GM12891 (cell line): ENCODE results near the gene C12orf43.

Experiments used
- POLR2A ChIP-seq: IDR thresholded peaks from 2 replicates; pipeline ENCODE4 v1.6.1; 2011; ENCODE audit warnings: low read depth, low read length, control low read depth
- POLR2AphosphoS5 ChIP-seq: IDR thresholded peaks from 2 replicates; pipeline ENCODE4 v1.6.1; 2011; ENCODE audit warnings: low read depth, low read length, control low read depth
- POU2F2 ChIP-seq: IDR thresholded peaks from 2 replicates; pipeline ENCODE4 v1.6.1; 2011; ENCODE audit warnings: low read depth, mild to moderate bottlenecking, control low read depth, low read length, moderate library complexity
- SPI1 ChIP-seq: IDR thresholded peaks from 2 replicates; pipeline ENCODE4 v1.6.1; 2011; ENCODE audit warnings: low read depth, low read length, control low read depth
- TAF1 ChIP-seq: IDR thresholded peaks from 2 replicates; pipeline ENCODE4 v1.6.1; 2011; ENCODE audit warnings: low read depth, low read length, control low read depth

DNA sequence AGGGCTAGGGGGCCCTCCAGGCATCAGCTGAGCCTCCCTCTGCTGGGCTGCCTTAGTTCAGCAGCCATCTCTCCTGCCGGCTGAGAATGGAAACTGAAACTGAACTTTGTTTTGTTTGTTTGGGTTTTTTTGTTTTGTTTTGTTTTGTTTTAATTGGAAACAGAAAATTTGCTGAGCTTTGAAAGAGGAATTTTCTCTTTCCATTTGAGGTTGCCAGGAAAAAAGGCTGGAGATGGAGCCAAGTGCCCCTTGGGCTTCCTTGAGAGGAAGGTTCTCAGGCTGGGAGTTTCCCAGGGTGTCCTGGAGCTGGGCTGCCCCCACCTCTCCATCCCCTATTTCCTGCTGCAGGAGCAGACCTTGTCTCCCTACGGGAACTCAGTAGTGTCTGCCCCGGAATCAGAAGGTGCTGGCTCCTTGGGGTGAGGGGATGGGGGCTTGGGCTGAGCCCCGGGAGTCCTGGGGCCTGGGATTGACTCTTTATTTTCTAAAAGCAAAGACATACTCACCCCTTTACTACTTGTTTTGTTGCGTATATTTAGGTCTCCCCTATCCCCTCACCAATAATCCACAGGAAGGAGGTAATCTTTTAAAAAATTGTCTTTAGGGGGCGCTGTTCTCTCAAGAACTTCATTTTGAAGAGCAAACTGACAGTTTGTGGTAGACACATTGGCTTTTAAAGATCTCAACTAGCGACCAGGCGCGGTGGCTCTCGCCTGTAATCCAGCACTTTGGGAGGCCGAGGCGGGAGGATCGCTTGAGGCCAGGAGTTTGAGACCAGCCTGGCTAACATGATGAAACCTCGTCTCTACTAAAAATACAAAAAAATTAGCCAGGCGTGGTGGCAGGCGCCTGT lies 44.1 kb upstream of the C12orf43 start:
- TF ChIP-seq POLR2A (no peak), POLR2AphosphoS5 (no peak), TAF1 (no peak), POU2F2 (no peak), SPI1 (no peak)
